HG03095 (cell line): ENCODE results near the gene LPIN2.
A peak's percentile ranks its signal among the peaks of the same experiment; 100 is the strongest.
"Not testable (repeated sequence)": the region's sequence is repeated elsewhere in the genome, so short reads cannot be mapped to it uniquely, and the experiment has no call there.

Source experiments
- ATAC-seq: cut with Tn5 transposase; IDR thresholded peaks from one replicate; pipeline ENCODE4 v1.9.1; 2021; ENCODE audit warnings: moderate library complexity; ENCODE audit not compliant: unreplicated experiment

The LPIN2 gene

GRCh38 chr18:3013024-3013804, at the start of gene LPIN2:
TSS of gene LPIN2 (minus strand) at chr18:3013144. CDS start at chr18:2960840, 52,304 bp downstream.
- ATAC-seq: peak; percentile 78

- ATAC-seq: no peak
Measured at GRCh38 chr18:3061581-3062312, 48.8 kb upstream of the LPIN2 start.

DNA sequence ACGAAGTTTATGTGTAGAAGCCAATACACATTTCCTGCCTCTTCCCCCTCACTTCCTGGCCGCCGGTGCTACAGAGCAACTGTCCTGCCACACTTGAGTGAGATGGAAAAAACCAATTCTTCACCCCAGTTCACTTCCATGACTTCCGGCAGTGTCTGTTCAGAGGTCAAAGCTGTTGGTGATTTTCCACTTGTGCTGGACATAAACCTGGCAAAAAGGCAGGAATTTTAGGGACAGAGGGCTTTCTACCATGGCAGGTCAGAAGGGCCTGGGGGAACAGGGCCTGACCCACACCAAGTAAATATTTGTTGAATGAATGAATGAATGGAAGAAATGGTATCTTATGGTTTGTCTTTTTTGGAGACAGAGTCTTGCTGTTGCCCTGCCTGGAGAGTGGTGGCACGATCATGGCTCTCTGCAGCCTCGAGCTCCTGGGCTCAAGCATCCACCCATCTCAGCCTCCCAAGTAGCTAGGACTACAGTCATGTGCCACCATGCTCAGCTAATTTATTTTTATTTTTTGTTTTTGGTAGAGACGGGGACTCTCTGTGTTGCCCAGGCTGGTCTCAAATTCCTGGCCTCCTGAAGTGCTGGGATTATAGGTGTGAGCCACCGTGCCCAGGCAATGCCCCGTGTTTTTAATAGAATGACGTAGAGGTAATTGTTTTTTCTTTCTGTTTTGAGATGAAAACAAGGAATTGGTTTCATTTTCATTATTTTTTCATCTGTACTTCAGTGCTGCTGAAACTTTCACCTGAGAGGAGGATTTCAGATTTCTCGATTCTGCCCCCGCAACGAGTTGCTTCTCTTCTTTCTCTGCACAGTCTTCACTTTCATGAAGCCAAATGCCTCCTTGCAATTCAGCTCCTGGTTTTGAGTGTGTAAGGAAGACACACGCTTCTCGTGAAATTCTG, 48.0 kb upstream of the LPIN2 start:
- no peak for ATAC-seq

- ATAC-seq: no peak
Measured at GRCh38 chr18:3059272-3059671, 46.3 kb upstream of the LPIN2 start.

DNA sequence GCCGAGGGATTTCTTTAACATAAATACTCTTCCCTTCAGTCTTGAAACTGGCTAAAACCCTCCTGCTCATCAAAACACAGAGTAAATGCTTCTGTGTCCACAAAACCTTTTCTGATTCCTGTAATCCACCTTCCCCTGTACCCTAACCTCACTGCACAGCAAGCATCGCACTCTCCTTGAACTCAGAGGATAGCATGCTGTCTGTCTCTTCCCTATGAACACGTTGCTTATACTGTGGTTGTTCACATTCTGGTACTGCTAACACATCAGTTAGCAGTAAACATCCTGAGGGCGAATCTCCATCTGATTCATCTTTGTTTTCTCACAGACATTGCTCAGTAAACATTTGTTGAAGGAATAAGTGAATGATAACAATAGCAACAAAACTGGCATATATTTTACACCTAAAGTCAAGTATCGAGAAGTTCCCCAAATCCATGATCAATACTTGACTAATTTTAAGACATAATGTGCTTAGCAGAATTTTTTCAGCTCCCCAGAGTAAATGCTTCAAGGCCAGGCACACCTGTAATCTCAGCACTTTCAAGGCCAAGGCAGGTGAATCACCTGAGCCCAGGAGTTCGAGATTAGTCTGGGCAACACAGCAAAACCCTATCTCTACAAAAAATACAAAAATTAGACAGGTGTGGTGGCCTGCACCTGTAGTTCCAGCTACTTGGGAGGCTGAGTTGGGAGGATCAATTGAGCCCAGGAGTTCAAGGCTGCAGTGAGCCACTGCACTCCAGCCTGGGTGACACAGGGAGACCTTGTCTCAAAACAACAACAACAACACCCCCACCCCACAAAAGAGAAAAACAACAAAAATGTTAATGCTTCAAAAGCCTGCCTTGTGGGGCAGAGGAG, 45.6 kb upstream of the LPIN2 start:
- ATAC-seq: no peak

GRCh38 chr18:3057526-3057925, 44.6 kb upstream of the LPIN2 start:
- no peak for ATAC-seq

DNA sequence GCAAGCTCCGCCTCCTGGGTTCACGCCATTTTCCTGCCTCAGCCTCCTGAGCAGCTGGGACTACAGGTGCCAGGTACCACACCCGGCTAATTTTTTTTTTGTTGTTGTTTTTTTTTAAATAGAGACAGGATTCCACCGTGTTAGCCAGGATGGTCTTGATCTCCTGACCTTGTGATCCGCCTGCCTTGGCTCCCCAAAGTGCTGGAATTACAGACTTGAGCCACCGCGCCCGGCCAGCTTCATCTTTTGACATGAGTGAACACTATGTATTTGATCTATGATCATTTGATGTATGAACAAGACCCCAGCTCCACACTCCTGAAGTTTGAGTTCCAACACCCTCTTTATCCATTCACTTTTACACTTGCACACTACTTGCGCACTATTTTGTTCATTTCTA, 43.4 kb upstream of the LPIN2 start:
- no peak for ATAC-seq

GRCh38 chr18:3055816-3056215, 42.9 kb upstream of the LPIN2 start:
- no peak for ATAC-seq

DNA sequence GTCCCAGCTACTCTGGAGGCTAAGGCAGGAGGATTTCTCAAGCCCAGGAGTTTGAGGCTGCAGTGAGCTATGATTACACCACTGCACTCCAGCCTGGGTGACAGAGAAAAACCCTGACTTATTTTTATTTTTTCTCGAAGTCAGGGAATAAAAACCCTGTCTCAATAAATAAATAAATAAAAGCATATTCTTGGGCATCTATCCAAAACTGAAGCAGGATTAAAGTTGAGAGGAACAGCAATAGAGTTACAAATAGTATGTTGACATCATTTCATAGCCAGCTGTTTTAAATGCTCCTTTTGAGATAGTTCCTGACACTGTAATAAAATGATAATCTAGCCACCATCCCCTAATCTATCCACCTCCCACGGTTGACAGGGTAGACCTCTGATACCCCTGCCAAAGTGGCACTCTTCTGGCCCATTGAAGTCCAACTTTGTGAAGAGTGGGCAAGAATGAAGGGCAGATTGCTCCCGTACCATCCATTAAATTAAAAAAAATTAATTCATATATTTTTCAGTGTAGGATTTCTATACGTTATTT, 42.3 kb upstream of the LPIN2 start:
- ATAC-seq: no peak

DNA sequence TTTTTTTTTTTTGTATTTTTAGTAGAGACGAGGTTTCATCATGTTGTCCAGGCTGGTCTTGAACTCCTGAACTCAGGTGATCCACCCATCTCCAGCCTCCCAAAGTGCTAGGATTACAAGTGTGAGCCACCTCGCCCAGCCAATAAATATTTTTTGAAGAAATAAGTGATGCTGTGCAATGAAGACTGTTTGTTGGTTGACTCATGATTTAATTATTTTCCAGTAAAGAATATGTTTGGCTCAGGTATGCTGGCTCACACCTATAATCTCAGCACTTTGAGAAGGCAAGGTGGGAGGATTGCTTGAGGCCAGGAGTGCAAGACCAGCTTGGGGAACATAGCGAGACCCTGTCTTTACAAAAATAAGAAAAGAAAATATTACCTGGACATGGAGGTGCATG, 41.8 kb upstream of the LPIN2 start:
- ATAC-seq: no peak

DNA sequence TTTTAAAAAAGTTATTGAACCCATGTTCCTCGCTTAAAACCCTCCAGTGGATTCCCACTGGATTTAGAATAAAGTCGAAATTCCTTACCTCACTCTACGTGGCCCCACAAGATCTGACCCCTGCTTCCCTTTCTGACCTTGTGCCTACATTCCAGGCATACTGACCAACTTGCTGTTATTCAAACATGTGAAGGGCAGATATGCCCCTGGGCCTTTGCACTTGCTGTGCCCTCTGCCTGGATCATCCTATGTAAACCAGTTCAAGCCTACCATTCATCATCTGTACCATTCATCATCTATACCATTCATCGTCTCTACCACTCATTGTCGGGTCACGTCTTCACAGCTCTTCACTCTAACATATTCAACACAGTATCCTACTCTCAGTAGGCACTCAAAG, 41.3 kb upstream of the LPIN2 start:
- ATAC-seq: no peak

- ATAC-seq: no peak
Measured at GRCh38 chr18:3053081-3053480, 40.1 kb upstream of the LPIN2 start.

DNA sequence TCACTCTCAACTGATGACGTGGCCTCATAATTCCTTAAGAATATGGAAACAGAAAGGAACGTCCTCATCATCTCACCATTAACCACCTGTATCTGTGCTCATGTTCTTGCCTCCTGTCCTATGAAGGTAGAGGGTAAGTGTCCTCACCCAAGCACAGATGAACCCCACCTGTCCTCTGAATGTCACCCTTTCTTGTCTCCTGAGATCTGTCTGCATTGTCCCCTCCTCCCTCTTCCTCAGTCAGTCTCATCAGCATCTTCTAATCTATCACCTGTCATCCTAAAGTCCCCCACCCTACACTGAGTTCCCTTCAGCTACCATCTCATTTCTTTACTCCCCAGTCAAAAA, 39.4 kb upstream of the LPIN2 start:
- ATAC-seq: no peak

DNA sequence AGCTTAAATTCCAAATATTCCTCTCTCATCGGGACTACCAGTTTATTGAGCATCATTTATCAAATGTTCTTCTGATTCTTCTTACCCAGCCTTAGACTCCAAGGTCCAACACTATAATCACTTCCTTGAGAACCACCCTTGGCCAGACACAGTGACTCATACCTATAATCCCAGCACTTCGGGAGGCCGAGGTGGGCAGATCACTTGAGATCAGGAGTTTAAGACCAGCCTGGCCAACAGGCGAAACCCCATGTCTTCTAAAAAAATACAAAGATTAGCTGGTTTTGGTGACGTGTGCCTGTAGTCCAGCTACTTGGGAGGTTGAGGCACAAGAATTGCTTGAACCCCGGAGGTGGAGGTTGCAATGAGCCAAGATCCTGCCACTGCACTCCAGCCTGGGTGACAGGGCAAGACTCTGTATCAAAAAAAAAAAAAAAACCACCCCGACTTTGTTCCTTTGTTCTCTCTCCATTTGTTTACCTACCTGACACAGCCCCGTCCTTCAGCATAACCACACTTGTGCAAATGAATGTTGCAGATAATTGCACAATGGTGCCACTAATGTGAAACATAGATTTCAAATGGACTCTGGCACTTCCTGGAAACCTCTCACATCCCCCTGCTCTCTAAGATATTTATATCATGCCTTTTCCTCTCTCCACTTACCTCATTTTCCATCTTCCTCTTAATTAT, 38.9 kb upstream of the LPIN2 start:
- no peak for ATAC-seq

DNA sequence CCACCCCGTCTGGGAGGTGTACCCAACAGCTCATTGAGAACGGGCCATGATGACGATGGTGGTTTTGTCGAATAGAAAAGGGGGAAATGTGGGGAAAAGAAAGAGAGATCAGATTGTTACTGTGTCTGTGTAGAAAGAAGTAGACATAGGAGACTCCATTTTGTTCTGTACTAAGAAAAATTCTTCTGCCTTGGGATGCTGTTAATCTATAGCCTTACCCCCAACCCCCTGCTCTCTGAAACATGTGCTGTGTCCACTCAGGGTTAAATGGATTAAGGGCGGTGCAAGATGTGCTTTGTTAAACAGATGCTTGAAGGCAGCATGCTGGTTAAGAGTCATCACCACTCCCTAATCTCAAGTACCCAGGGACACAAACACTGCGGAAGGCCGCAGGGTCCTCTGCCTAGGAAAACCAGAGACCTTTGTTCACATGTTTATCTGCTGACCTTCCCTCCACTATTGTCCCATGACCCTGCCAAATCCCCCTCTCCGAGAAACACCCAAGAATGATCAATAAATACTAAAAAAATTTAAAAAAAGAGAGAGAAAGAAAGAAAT, 37.0 kb upstream of the LPIN2 start:
- ATAC-seq: not testable (repeated sequence)

DNA sequence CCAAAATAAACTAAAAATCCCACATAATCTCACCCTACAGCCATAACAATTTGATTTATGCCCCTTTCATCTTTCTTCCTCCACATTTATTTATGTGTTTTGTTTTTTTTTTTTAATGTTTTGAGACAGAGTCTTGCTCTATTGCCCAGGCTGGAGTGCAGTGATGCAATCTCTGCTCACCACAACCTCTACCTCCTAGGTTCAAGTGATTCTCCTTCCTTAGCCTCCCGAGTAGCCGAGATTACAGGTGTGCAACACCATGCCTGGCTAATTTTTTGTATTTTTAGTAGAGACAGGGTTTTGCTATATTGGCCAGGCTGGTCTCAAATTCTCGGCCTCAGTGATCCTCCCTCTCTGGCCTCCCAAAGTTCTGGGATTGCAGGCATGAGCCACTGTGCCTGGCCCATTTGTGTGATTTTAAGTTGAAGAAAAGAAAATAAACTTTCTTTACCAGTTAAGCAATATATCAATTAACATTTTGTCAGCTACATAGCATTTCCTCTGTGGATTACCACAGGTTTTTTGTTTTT, 35.9 kb upstream of the LPIN2 start:
- no peak for ATAC-seq

GRCh38 chr18:3048121-3048520, 35.2 kb upstream of the LPIN2 start:
- ATAC-seq: no peak

DNA sequence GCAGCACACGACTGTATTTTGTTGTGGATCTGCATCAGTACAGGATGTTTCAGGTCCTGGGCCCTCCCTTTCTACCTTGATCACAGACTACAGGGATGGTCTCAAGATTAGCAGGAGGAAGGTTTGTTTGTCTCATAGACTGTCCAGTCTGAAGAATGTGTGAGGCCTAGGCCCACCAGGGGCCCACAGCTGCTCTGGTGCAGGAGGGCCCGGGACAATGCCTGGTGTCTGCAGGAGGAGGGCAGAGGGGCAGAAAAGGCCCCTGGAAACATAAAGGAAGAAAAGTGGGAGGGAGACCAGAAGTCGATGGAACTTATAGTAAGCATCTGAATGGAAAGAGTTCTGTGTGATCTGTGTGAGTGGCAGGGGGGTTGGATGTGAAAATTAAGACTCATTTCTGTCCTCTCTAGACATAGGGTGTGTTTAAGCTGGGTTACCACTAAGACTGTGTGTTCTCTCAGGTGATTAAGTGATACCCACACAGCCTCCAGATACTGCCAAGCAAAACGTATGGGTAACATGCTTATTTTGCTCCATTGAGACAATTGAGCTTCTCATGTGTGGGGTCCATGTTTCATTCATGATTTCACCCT, 33.4 kb upstream of the LPIN2 start:
- peak; percentile 74 for ATAC-seq
